ENCODE results near the gene C17orf113.
"Not testable (repeated sequence)": the region's sequence is repeated elsewhere in the genome, so short reads cannot be mapped to it uniquely, and the experiment has no call there.

Gene C17orf113

DNA sequence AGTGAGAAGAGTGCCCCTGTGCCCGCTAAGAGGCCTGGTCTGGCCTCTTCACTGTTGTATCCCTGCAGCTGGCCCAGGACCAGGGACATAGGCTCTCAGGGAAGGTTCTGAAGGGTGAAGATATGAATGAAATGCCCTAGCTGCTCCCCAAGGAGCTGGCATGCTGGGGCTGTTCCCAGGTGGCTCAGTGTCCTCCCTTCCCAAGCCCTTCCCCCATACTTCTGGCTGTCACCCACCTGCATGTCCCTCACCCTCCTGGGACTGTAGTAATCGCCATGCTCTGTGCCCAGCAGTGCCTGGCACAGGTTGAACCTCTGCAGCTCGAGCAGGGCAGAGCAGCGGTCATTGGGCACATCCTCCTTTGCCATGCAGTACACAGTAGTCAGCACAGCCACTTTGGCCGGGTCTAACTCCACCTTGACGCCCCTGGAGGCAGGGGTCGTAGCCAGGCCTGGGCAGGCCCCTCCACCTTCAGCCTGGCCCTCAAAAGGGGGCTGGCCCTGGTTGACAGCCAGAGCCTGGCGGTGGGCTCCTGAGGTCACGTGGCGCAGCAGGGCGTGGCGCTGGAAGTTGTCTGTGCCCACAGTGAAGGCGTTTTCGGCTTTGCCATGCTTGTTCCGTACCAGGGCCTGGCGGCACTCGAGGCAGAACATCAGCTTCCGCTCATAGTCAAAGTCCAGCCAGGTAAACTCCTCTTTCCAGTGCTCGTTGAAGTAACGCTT lies 7.6 kb downstream of the C17orf113 start:
- DNase-seq (ENCODE audit: low read depth): no peak

DNA sequence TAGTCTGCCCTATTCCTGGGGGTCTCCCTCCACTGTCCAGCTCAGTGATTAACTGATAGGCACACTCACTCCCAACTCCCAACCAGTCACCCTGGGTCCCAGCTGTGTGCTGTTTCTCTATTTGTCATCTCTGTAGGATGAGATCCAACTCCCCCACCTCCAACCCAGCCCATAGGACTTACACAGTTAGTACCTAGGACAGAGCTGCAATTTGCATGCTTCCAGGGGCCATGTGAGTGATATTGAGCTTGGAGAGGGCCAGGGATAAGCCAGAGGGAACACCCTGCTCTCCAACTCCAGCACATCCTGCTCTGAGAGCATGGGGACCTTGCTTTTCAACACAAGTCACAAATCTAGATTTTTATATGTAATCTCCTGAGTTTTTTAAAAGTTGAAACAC lies 8.8 kb downstream of the C17orf113 start:
- DNase-seq (ENCODE audit: low read depth): no peak

DNA sequence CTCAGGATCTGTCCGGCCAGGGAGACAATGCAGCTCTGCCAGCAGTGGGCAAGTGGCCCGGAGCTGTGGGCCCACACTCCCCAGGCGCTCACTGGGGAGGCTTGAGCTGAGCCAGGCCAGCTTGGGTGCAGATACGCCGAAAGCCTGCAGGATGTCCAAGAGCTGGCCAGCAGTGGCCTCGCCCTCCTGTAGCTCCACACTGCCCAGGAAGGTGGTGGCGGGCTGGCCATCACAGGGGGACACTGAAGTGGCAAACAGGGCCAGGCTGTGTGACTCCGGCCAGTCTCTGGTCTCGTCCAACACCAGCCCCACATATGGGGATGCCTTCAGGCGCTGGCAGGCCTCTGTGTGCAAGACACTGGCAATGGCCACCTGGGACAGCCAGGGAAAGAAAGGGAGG lies 9.6 kb downstream of the C17orf113 start:
- no peak for DNase-seq (ENCODE audit: low read depth)

DNA sequence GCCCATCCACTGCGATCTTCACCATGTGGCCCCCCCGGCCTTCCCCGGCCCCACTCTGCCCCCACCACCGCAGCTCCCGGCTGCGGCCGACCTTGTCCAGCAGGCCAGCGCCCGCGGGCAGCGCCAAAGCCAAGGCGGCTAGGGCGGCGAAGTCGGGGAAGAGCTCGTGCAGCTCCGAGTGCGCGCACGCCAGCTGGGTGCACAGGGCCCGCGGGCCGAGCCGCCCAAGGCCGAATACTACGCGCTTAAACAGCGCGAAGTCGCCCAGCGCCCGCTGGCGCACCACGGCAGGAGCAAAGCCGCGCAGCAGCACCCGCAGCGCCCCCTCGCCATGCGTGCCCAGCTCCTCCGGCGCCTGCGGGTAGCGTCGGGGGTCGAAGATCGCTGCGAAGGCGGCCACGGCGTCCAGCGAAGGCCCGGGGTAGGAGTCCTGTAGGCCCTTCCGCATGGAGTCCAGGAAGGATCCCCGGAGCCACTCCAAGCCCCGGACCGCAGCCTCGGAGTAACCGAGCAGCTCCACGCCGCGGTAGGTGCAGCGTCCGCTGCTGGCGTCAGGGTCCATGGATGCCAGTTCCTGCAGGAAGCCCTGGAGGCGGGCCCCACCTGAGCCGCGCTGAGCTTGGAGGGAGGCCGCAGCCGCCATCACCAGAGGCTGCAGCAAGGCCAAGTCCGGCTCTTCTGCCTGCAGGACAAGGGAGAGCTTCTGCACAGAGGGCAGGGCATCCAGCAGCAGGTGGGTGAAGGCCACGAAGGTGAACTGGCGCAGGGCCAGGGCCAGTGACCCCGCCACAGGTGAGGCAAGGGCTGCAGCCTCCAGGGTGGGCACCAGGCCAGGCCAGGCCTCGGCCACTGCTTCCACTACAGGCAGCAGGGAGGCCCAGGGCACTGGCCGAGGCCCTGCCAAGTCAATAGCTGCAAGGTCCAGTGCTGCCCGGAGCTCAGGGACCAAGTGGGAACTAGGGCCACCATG lies 10.3 kb downstream of the C17orf113 start:
- DNase-seq (ENCODE audit: low read depth): no peak

GRCh38 chr17:42038221-42038973 lies 12.0 kb downstream of the C17orf113 start:
- DNase-seq (ENCODE audit: low read depth): no peak

- no peak for DNase-seq (ENCODE audit: low read depth)
These were observed 16.3 kb downstream of the C17orf113 start for GRCh38 chr17:42034059-42034458.

DNA sequence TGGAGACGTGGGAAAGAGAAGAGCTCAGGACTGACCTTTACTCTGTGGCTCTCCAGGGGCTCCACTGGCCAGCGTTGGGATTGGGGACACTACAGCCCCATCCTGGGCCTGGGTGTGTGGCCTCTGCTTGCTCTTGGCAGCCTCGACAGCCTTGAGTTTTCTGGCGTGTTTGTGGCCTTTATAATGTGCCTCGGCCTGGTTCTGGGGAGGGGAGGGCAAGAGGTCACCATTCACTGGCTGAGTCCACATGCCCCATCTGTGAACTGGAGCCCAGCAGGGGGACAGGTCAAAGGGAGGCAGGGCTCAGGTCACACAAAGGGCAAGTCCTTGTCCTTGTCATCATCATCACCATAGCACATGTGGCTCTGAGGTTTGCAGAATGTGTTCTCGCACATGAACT lies 18.8 kb downstream of the C17orf113 start:
- DNase-seq (ENCODE audit: low read depth): no peak

GRCh38 chr17:42028791-42029127 lies 21.6 kb downstream of the C17orf113 start:
- no peak for DNase-seq (ENCODE audit: low read depth)

GRCh38 chr17:42027961-42028790 lies 22.2 kb downstream of the C17orf113 start:
- no peak for DNase-seq (ENCODE audit: low read depth)

DNA sequence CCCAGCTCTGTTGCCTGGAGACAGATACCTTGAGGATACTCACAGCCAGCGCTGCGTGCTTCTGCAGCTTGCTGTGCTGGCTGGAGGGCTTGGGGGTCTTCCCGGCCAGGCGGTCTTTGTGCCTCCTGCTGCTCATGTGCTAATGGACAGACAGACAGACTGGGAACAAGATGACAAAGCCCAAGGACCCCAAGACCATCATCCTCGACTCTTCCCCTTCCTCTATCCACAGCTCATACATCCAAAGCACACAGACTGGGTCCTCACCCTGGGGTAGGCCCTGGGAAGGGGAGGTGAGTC lies 22.9 kb downstream of the C17orf113 start:
- no peak for DNase-seq (ENCODE audit: low read depth)

DNA sequence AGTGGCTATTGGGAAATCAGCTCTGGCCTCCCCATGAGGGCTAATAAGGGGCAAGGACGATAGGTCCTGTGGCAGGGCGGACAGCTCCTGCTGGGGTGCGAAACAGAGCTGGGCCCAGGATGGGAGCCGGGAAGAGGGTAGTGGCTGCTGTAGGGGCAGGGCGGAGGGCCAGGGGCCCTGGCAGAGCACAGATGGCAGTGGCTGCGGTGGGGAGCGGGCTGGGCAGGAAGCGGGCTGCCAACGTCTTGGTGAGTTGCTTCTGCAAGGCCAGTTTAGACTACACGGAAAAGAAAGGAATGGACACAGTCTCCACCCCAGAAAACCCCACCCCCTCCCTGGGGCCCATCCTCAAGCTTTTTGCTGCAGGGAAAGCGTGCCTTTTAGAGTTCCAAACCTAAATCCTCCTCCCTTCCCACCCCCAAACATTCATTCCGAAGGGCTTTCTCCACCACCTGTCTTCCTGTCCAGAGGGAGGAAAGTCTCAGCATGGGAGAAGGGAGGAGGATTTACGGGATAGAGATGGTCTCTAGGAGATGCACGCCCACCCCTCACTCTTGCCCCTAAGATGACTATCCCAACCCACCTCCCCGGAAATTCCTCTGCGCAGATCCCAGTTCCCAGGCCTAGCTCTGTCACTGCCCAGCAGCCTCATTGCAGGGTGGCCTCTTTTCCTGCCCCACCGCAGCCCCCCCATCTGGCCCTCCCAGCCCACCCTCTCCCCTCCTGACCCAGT lies 23.4 kb downstream of the C17orf113 start:
- DNase-seq (ENCODE audit: low read depth): no peak

DNA sequence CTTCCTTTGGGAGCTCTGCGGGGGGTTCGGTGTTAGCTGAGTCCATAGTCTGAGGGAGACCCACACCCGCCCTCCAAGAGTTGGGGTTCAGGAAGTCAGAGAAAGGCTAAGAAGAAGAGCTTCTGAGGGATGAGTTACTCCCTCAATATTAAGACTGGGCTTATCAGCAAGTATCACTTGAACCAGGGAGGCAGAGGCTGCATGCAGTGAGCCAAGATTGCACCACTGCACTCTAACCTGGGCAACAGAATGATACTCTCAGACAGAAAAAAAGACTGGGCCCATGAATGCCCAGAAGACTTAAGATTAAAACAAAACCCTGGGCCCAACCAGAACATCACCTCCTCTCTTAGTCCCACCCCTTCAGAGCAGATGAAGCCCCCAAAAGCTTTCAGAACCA lies 24.5 kb downstream of the C17orf113 start:
- DNase-seq (ENCODE audit: low read depth): no peak

DNA sequence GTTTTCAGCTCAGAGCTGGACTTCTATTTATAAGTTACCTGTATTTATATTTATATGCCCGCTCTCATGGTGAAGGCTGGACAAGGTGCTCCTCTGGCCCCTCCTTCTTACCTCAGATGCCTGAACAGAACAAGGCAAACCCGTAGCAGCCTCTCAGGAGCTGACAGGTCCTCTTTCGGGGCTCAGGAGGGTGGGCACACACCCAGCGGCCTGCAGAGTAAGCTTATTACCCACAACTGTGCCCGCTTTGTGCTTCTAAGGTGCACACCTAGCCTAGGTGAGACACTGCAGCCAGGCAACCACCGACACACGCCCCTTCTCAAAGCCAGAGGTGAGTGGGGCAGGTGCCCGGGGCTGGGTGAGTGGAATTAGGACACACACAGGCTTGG lies 25.2 kb downstream of the C17orf113 start:
- no peak for DNase-seq (ENCODE audit: low read depth)

DNA sequence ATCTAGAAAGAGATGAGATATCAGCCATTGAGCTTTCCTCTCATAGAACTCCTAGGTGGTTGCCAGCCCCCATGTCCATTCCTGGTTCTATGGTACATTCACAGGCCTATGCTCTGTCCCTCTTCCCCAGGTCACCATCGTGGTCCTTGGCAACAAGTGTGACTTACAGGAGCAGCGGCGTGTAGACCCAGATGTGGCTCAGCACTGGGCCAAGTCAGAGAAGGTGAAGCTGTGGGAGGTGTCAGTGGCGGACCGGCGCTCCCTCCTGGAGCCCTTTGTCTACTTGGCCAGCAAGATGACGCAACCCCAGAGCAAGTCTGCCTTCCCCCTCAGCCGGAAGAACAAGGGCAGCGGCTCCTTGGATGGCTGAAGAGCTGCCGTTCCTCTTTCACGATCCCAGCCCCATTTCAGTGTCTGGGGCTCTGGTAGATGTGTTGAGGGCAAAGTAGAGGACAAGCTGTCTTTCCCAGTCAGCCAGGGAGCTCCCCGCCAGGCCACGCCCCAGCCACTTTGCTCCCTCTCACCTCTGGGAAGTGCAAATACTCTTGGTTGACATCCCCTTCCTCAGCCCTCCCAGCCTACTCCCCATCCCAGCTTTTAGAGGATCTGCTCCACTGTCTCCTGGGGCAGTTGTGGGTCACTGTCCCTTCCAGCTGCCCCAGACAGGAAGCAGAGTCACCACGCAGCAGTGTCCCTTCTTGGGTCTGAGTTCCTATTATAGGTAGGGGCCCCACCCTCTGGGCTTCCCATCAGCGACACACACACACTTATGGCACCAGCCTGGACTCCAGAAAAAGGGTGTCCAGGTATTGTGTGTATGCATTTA lies 26.7 kb downstream of the C17orf113 start:
- DNase-seq (ENCODE audit: low read depth): no peak

GRCh38 chr17:42020845-42021244 lies 29.6 kb downstream of the C17orf113 start:
- DNase-seq (ENCODE audit: low read depth): not testable (repeated sequence)

- peak; percentile 91 for DNase-seq (ENCODE audit: low read depth)
These were observed 30.6 kb downstream of the C17orf113 start, which contains the start of gene NKIRAS2 for GRCh38 chr17:42019509-42020404. NKIRAS2 (plus strand) TSS chr17:42020090; CDS start chr17:42021578, 1,488 bp downstream.

GRCh38 chr17:42018988-42019387 lies 31.4 kb downstream of the C17orf113 start:
- DNase-seq (ENCODE audit: low read depth): no peak

- no peak for DNase-seq (ENCODE audit: low read depth)
These were observed 32.1 kb downstream of the C17orf113 start for GRCh38 chr17:42018339-42018738.

DNA sequence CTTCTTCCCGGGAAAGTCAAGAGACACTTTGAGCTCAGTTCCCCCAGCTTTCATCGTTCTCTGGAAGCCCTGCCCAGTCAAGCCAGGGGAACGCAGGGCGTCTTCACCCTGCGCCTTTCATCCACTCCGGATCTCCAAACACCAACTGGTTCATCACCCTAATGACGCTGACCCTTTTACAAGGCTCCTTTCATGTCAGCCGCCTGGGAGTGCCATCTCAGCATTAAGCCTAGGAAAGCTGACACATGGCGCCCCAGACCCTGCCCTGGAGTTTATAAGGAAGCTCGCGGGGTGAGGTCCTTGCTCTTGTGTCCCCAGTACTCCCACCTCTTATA lies 32.6 kb downstream of the C17orf113 start:
- no peak for DNase-seq (ENCODE audit: low read depth)
